Right ventricle myocardium inferior (tissue), 1 donor: ENCODE data around the gene IDUA. TPM values are rescaled to one million over a fixed set of nuclear protein-coding genes. Genes with fewer than 3 reads are reported as not detected.
A peak's percentile ranks its signal among the peaks of the same experiment; 100 is the strongest.

ENCODE experiments used
- ATAC-seq: fragments of 200-7000 bp; cut with Tn5 transposase; one replicate; pipeline ENCODE4 v1.9.1; 2020; ENCODE audit warnings: mild to moderate bottlenecking, moderate library complexity
- DNase-seq: peaks from one replicate; pipeline ENCODE4 v3.0.0; 2021; ENCODE audit errors: missing footprints
- intact Hi-C: fragments of 100-400 bp; cut with DNase I; formaldehyde crosslinking; loops from one replicate; pipeline ENCODE4 v1.11.0; 2022
- total RNA-seq: library from RNA; stranded (reverse); fragmentation: NEBNext Ultra II Directional; extraction: Animal tissue kit (Norgen Biotek cat#: 25700); gene quantifications from one replicate; pipeline ENCODE4 v1.2.1, GENCODE V29; 2021
- donor health status: DM: no; HTN: yes; CAD: no; lungs with severe emphysema.

The IDUA gene
- total RNA-seq, 1 donor from 2014 or later = 8.6 TPM

DNA sequence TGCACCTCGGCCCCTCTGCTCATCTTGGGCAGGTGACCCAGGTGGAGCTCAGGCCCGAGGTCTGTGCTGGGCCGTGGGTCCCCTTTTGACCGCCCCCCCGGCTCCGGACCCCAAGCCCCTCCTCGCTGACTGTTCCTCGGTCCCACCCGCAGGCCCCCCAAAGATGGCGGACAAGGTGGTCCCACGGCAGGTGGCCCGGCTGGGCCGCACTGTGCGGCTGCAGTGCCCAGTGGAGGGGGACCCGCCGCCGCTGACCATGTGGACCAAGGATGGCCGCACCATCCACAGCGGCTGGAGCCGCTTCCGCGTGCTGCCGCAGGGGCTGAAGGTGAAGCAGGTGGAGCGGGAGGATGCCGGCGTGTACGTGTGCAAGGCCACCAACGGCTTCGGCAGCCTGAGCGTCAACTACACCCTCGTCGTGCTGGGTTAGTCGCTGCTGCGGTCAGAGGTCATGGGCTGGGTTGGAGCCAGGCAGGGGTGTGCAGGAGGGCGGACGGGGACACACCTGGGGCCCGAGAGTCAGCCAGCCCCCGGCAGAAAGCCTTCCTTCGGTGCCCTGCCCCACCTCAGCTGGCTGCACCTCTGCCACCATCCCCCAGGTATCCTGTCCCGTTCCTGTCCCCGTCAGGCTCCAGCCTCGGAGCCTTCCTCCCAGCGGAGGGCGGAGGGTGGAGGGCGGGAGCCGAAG is 35.4 kb downstream of the IDUA start:
- no peak for ATAC-seq
- DNase-seq = no peak
- intact Hi-C loops = no loop called here

DNA sequence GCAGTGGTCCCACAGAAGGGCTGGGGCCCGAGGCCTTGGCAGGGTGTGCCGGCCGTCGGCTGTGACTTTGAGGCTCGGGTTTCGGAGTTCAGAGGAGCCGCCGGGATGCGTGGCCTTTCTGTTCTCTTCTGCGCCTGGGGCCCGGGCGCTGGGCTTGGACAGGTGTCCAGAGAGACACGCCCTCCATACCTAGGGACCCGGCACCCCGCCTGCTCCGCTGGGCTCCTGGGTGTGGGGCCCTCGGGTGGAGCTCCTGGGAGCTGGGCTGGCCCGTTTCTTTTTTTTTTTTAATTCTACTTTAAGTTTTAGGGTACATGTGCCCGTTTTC is 35.9 kb downstream of the IDUA start:
- DNase-seq = no peak
- intact Hi-C loops = no loop called here

DNA sequence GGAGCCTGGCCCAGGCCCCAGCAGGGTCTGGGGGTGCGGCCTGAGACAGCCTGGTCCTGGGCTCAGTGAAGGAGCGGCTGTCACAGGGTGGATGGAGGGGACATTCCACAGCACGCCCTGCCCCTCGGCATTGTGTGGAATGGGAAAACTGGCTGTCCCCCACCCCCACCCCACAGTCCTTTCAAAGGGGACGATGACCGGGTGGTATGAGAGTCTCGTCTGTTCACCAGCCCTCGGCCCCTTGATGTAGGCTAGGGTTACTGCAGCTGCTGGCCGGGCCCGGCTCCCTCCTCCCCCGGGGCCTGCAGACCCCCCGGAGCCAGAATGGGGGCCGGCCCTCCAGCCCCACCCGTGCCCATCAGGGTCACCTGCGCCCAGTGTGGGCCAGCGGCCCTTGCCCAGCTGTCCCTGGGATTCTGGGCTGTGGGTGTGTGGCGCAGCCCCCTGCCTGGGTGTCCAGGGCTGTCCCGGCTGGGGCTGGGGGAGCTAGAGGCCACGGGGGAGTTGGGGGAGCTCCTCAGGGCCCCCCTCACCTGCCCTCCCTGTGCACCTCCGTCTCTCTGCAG is 36.3 kb downstream of the IDUA start:
- intact Hi-C loops = no loop called here
- DNase-seq (no peak), ATAC-seq (no peak)

More for the DNA sequence above, 35.9 kb downstream of the IDUA start:
- no peak for ATAC-seq

DNA sequence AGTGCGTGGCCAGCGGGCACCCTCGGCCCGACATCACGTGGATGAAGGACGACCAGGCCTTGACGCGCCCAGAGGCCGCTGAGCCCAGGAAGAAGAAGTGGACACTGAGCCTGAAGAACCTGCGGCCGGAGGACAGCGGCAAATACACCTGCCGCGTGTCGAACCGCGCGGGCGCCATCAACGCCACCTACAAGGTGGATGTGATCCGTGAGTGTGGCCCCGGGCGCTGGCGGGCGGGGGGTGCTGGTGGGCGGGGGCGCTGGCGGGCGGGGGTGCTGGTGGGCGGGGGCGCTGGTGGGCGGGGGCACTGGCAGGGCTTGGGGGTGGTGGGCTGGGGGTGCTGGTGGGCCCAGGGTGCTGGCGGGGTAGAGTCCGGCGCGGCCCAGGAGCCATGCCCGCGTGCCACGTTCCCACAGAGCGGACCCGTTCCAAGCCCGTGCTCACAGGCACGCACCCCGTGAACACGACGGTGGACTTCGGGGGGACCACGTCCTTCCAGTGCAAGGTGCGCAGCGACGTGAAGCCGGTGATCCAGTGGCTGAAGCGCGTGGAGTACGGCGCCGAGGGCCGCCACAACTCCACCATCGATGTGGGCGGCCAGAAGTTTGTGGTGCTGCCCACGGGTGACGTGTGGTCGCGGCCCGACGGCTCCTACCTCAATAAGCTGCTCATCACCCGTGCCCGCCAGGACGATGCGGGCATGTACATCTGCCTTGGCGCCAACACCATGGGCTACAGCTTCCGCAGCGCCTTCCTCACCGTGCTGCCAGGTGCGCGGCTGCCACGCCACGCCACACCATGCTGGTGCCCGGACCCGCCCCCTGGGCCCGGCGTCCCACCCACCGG is 37.3 kb downstream of the IDUA start:
- no peak for ATAC-seq
- intact Hi-C loops = no loop called here
- DNase-seq = no peak

DNA sequence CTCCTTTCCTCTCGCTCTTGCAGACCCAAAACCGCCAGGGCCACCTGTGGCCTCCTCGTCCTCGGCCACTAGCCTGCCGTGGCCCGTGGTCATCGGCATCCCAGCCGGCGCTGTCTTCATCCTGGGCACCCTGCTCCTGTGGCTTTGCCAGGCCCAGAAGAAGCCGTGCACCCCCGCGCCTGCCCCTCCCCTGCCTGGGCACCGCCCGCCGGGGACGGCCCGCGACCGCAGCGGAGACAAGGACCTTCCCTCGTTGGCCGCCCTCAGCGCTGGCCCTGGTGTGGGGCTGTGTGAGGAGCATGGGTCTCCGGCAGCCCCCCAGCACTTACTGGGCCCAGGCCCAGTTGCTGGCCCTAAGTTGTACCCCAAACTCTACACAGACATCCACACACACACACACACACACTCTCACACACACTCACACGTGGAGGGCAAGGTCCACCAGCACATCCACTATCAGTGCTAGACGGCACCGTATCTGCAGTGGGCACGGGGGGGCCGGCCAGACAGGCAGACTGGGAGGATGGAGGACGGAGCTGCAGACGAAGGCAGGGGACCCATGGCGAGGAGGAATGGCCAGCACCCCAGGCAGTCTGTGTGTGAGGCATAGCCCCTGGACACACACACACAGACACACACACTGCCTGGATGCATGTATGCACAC is 38.2 kb downstream of the IDUA start:
- ATAC-seq (no peak), DNase-seq (no peak)
- intact Hi-C loops = no loop called here

DNA sequence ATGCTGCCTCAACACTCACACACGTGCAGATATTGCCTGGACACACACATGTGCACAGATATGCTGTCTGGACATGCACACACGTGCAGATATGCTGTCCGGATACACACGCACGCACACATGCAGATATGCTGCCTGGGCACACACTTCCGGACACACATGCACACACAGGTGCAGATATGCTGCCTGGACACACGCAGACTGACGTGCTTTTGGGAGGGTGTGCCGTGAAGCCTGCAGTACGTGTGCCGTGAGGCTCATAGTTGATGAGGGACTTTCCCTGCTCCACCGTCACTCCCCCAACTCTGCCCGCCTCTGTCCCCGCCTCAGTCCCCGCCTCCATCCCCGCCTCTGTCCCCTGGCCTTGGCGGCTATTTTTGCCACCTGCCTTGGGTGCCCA is 39.3 kb downstream of the IDUA start:
- intact Hi-C loops = no loop called here
- peak; percentile 55 for ATAC-seq
- DNase-seq = no peak

DNA sequence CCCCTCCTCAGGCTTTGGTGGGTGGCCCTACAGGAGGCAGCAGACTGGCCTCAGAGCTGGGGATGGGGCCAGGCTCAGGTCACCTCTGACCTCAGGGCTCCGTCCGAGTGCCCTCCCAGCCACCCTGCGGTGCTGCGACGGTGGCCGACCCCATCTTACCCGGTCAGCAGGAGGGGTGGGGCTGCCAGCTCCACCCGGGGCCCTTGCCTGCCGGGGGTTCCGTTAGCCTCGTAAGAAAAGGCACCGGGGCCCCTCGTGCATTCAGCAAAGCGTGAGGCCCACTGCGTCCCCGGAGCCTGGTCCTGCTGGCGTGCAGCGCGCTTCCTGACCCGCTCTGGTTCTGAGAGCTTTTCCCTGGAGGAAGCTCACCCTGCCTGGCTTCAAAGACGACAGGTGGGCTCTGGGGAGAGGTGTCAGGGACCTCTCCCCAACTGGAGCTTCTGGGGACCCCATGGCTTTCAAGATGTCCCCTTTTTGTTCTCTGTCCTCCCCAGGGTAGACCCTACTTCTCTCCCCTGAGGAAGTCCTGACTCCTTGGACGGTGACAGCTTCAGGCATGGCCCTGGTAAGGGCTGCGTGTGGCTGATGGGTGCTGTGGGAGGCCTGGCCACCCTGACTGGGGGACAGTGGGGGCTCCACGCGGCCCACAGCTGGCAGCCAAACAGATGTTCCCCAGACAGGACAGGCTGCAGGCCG is 40.5 kb downstream of the IDUA start:
- intact Hi-C loops = no loop called here
- DNase-seq (no peak), ATAC-seq (no peak)

DNA sequence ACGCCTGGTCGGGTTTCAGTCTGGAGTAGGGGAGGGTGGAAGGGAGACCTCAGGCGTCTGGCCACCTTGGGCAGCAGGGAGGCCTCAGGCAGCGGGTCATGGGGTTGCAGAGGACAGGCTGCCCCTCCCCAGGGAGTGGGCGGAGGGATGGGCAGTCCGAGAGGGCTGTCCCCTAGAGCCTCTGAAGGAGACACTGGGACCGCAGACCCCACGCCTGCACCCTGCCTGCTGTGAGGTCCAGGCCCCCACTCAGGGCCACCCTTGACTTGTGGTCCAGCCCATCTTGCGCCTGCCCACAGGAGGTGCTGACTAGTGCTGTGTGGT is 41.0 kb downstream of the IDUA start:
- intact Hi-C loops = no loop called here
- no peak for ATAC-seq
- DNase-seq = no peak

DNA sequence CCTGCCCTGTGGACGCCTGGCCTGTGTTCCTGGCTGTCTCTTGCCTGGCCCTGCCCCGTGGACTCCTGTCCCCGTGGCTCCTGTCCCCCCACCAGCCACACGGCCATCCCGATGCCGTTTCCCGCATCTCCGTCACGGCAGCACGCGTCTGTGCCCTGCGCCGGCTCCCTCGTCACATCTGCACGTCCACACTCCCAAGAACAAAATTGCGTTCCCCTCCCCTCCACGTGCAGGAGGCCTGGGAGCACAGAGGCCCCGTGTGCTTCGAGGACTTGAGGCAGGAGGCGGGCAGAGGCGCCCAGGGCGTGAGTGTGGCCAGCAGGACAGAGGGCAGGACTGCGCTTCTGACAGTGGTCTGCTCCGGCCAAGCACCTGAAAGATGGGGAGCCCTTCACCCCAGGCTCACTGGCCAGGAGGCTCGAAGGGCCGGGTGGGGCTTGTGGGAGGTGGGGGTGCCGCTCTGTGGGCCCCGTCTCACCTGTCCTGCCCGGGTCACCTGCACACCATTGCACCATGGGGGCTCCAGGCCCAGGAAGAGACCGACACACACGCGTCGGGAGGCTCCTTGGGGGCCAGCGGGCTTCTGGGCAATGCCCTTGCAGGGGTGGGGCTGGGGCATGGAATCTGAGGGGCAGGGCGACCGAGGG is 41.9 kb downstream of the IDUA start:
- ATAC-seq (no peak), DNase-seq (no peak)
- intact Hi-C loops = no loop called here

DNA sequence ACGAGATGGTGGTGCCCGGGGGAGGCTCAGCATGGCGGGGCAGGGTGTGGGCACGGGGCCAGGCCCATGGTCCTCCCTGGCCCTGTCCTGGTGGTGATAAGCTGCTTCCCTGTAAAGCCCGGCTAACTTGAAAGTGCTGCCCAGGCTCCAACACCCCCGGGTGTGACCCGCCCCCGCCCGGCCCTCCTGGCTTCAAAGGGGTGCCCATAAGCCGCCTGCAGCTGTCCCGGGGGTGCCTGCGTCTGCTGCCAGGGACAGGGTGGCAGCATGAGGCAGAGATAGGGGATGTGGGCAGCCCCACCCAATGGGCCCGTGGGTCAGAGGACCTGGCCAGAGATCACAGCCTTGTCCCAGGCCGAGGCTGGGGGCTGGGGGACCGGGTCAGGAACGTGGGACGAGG is 42.7 kb downstream of the IDUA start:
- ATAC-seq (no peak), DNase-seq (no peak)
- intact Hi-C loops = no loop called here

DNA sequence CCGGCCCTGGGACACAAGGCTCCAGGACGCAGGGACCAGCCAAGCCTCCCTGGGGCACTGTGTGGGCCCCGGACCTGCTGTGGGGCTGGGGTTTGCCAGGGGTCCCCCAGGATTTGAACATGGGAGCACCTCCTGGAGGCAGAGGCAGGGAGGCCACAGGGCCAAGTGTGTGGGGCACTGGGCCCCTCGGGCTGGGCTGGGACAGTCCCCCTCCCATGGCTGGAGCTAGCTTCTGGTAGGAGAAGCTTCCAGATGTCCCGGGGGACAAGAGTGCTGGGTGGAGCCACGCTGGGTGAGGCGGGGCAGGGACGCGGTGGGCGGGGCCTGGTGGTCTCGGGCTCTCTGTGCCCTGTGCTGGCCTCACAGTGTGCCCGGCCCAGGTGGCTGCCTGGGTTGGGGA is 43.2 kb downstream of the IDUA start:
- intact Hi-C loops = no loop called here
- DNase-seq (no peak), ATAC-seq (no peak)

DNA sequence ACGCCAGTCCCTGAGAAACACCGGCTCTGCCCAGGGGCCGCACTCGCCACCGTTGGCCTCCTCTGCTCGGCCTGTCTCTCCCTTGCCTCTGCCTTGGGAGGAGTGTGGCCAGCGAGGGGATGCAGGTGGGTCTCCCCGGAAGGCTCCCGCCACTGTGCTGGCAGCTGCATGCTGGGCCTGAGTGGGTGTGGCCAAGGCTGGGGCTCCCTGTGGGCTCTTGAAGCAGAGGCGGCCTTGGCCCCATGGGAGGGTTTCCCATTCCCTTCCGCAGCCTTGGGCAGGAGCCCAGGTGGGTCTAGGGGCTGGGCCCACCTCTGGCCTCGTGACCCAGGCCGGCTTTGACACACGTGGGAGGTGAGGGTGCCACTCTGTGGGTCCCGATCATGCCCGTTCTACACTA is 43.7 kb downstream of the IDUA start:
- DNase-seq (no peak), ATAC-seq (no peak)
- intact Hi-C loops = no loop called here

DNA sequence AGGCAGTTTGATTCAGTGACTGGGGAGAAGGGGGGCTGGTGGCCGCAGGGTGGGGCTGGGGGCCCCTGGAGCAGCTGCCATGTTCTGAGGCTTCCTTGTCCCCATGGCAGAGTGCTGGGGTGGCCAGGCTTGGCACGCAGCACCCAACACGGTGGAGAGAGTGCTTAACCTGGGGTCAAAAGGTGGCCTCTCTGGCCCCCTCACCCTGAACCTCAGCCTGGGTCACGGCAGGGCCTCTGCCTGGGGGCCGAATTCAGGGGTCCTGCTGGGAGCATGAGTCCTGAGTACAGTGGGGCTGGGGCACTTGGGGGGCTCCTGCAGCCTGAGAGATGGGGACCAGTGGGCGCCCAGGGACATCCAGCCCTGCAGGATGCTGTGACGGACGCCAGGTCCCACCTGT is 44.5 kb downstream of the IDUA start:
- ATAC-seq (no peak), DNase-seq (no peak)
- intact Hi-C loops = no loop called here

DNA sequence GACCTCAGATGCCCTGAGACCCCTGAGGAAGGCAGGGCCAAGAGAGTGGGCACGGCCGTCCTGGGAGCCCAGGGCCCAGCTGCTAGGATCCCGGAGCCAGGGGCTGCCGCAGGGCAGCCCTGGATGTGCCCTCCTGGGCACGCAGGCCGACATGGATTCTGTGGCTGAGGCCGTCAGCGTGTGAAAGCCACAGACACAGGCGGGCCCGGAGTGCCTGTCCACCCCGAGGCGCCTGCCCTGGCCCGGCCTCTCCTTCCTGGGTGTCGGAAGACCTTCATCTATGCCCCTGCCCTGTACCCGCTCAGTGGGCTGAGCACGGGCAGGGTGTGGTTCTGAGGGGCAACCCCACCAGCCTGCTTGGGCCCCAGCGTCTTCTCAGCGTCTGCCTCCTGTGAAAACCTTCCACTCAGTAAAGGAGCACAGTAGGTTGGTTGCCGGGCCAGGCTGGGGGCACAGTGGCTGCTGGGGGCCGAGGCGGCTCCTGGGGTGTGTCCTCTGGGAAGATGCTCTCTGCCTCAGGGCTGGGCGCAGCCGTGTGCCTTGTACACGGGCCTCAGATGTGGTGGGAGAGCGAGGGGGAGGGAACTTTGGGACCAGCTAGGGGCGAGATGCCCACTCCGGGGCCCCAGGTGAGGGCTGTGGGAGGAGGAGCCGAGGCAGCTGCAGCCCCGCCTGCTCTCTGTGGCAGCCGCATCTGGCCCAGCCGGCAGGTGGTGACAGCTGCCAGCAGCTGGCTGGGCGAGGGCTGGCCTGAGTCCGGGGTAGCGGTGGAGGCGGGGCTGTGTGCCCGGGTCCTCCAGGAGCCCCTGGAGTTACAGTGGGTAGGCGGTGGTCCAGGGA is 45.3 kb downstream of the IDUA start:
- ATAC-seq (no peak), DNase-seq (no peak)
- intact Hi-C loops = no loop called here

DNA sequence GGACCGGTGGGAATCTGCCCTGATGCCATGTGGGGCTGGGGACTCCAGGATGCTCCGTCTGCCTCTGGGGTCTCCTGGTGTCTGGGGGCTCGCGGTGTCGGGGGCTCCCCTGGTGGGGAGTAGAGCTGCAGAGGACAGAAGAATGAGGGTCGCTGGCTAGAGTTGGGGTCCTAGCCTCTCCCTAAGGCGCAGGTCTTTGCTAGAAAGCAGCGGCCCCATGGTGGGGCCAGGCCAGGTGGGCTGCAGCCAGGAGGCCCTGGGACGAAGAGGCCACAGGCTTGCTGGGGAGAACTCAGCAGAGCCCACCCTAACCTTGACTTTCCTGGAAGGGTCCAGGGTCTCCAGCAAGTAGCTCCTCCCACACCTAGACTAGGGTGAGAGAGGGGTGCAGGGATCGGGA is 46.0 kb downstream of the IDUA start:
- intact Hi-C loops = no loop called here
- ATAC-seq (no peak), DNase-seq (no peak)

DNA sequence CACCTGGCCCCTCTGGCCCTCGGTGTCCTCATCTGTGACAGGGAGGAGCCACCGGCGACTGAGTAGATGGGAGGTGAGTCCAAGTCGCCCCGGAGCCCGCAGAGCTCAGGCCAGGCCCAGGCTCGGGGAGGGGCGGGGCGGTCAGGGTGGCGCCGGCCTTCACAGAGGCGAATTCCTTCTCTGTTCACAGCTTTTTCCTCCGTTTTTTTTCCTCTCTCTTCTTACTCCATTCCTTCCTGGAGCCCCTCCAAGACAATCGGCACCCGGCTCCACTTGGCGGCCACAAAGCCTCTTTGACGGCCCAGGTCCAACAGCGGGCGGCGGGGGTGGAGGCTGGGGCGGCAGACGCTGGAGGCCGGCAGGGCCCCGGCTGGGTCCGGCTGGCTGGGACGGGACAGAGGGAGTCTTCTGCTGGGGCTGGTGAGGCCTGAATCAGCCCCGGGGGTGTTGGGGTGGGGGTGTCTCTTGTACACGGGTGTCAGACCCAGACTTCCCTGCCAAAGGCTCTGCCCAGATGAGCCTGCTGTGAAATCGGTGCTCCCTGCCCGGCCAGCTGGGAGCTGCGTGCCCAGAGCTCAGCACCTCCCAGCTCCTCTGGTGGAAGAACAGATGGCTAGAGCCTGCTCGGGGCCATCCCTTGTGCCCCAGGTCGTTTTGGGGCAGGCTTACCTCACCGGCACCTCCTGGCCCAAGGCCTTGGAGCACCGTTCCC is 47.2 kb downstream of the IDUA start:
- intact Hi-C loops = no loop called here
- DNase-seq (no peak), ATAC-seq (peak; percentile 47)

DNA sequence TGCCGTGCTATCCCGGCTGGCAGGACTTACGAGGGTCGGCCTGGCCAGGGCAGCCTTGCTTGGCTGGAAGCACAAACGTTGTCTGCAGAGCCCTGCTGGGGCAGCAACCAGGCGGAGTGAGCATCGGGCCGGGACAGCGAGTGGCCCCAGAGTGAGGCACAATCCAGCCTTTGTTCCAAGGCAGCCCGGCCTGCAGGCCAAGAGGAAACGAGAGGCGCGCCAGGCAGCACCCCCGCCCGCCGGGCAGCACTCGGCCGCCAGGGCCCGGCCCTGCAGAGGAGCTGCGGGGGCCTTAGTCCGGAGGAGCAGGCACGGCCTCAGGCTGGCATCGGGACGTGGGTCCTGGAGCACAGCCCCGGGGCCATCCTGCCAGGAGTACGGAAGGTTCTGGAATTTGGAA is 48.7 kb downstream of the IDUA start:
- ATAC-seq = peak; percentile 69
- no peak for DNase-seq
- intact Hi-C loops = no loop called here

DNA sequence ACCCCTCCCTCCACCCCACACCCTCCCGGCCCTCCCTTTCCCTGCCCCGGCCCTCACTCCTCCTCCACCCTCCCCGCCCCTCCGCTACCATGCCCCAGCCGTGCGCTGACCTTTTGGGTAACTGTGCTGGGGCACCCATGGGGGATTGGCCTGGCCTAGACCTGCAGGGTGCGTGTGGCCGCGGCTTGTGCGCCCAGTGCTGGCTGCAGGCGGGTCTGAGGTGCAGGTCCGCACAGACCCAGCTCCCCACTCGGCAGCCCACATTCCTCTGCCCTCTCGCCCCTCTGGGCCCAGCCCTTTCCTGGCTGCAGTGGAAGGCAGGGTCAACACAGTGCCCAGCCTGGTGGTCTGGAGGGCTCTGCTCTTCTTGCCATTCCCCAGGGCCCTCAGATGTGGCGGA is 49.3 kb downstream of the IDUA start:
- no peak for ATAC-seq
- no peak for DNase-seq
- intact Hi-C loops = no loop called here
